GM12878 (cell line): Measurements from ENCODE around the gene BAK1. TPM values are rescaled to one million over a fixed set of nuclear protein-coding genes. Genes with fewer than 3 reads are reported as not detected.

Experiments
- ATAC-seq: fragments of 200-7000 bp; cut with Tn5 transposase; 3 replicates; pipeline ENCODE4 v1.9.1; 2020; ENCODE audit warnings: mild to moderate bottlenecking, moderate library complexity
- BruUV-seq: library from RNA; stranded (reverse); fragments of 400-500 nt; replicated peaks from 2 replicates; lab custom pipeline; 2021; lab: Mats Ljungman, UMichigan
- CTCF ChIA-PET: fragments of 300-600 bp; sonication (Branson Sonifier 250); formaldehyde crosslinking; extraction: SDS; loops from one replicate; lab custom pipeline; 2021; ENCODE audit warnings: inconsistent platforms; lab: Yijun Ruan, JAX
- POLR2A ChIA-PET: fragments of 350-600 bp; formaldehyde crosslinking; extraction: SDS; loops from one replicate; lab custom pipeline; 2021; ENCODE audit warnings: inconsistent platforms; lab: Charles Lee
- RAD21 ChIA-PET: fragments of 300-600 bp; sonication (Branson Sonifier 250); formaldehyde crosslinking; loops from one replicate; lab custom pipeline; 2023; ENCODE audit warnings: antibody characterized with exemption; ENCODE audit not compliant: unreplicated experiment; lab: Charles Lee
- SMC1A ChIA-PET: fragments of 300-600 bp; sonication (Branson Sonifier 250); formaldehyde crosslinking; loops from one replicate; lab custom pipeline; 2023; ENCODE audit not compliant: unreplicated experiment, uncharacterized antibody; lab: Charles Lee
- DNase-seq: peaks from one replicate; pipeline ENCODE4 v3.0.0-alpha.2; 2011; ENCODE audit warnings: low read depth, low spot score
- FAIRE-seq: peaks from 3 replicates; lab custom pipeline; 2011; peaks lifted over from hg19 to GRCh38; lab: Jason Lieb, UNC
- H2AFZ ChIP-seq: 2 replicates; pipeline ENCODE4 v1.6.0; 2011; ENCODE audit warnings: low read depth, low read length, control low read depth; ENCODE audit not compliant: control insufficient read depth
- H3K27ac ChIP-seq: 2 replicates; pipeline ENCODE4 v1.5.1; 2011; ENCODE audit warnings: control low read depth; ENCODE audit not compliant: control insufficient read depth, insufficient read depth
- H3K27me3 ChIP-seq, 2 experiments: replicated peaks in 1 of 2; 2 replicates each; pipeline versions ENCODE4 v1.6.0 to v1.6.1; 2011; ENCODE audit warnings: low read length in 1 of 2; ENCODE audit not compliant: control insufficient read depth in 2 of 2, insufficient read depth in 2 of 2
- H3K36me3 ChIP-seq, 2 experiments: 2 replicates each; pipeline ENCODE4 v1.5.1; 2011; ENCODE audit warnings: low read length in 1 of 2; ENCODE audit not compliant: control insufficient read depth in 2 of 2, insufficient read depth in 2 of 2
- H3K4me1 ChIP-seq: 2 replicates; pipeline ENCODE4 v1.6.1; 2011; ENCODE audit warnings: mild to moderate bottlenecking, low read length, moderate library complexity, mixed read lengths; ENCODE audit not compliant: control insufficient read depth, insufficient read depth
- H3K4me2 ChIP-seq: 2 replicates; pipeline ENCODE4 v1.6.0; 2011; ENCODE audit warnings: control low read depth; ENCODE audit not compliant: control insufficient read depth, insufficient read depth
- H3K4me3 ChIP-seq: fragments of 200-600 bp; sonication (generic); 2 replicates; pipeline ENCODE4 v1.5.1; 2016
- H3K79me2 ChIP-seq: 2 replicates; pipeline ENCODE4 v1.6.0; 2011; ENCODE audit warnings: low read length; ENCODE audit not compliant: control insufficient read depth, insufficient read depth
- H3K9ac ChIP-seq: 2 replicates; pipeline ENCODE4 v1.8.0; 2011; ENCODE audit warnings: low read length, control low read depth, mixed read lengths; ENCODE audit not compliant: control insufficient read depth, insufficient read depth
- H3K9me3 ChIP-seq: replicated peaks from 3 replicates; pipeline ENCODE4 v1.5.1; 2011; ENCODE audit warnings: mild to moderate bottlenecking, low read length; ENCODE audit not compliant: control insufficient read depth, insufficient read depth
- H4K20me1 ChIP-seq: 2 replicates; pipeline ENCODE4 v1.6.0; 2011; ENCODE audit not compliant: control insufficient read depth, insufficient read depth
- BMI1 ChIP-seq: fragments of 450-650 bp; IDR thresholded peaks from 2 replicates; pipeline ENCODE4 v1.6.1; 2016; ENCODE audit warnings: mild to moderate bottlenecking, moderate library complexity, borderline replicate concordance
- CBX5 ChIP-seq: sonication (generic); IDR thresholded peaks from 2 replicates; pipeline ENCODE4 v1.6.1; 2016; ENCODE audit warnings: low read depth, moderate library complexity, mild to moderate bottlenecking, inconsistent platforms
- FOS ChIP-seq: IDR thresholded peaks from 3 replicates; pipeline ENCODE4 v1.6.1; 2011; ENCODE audit warnings: borderline replicate concordance; ENCODE audit not compliant: insufficient read length; ENCODE audit errors: extremely low read depth
- TCF7 ChIP-seq: IDR thresholded peaks from 2 replicates; pipeline ENCODE4 v1.6.1; 2014; ENCODE audit warnings: antibody characterized with exemption, borderline replicate concordance
- ZSCAN29 ChIP-seq: fragments of 450-650 bp; IDR thresholded peaks from 2 replicates; pipeline ENCODE4 v1.6.1; 2017; ENCODE audit warnings: mild to moderate bottlenecking, moderate library complexity
- WGBS: methylation state at CpG from one replicate; pipeline ENCODE4 v1.1.6; 2016; ENCODE audit warnings: low lambda C conversion rate; ENCODE audit not compliant: insufficient replicate concordance, insufficient coverage; ENCODE audit errors: missing lambda C conversion rate; 5-methylcytosine and 5-hydroxymethylcytosine counted together
- in situ Hi-C: fragments of 300-500 bp; cut with MboI; formaldehyde crosslinking; loops from 9 replicates; pipeline ENCODE4 v1.14.3; 2018; ENCODE audit warnings: mixed read lengths
- intact Hi-C: fragments of 100-400 bp; cut with micrococcal nuclease; formaldehyde crosslinking; loops from one replicate; pipeline ENCODE4 v1.14.2; 2022; ENCODE audit not compliant: unreplicated experiment
- polyA plus RNA-seq, 11 experiments: library from polyadenylated mRNA; depleted of rRNA in 4 of 11; unstranded in 6 of 11; stranded (reverse) in 5 of 11; fragments of >200 nt; fragmentation: Nextera tagmentation in 4 of 11; fragmentation: Illumina TruSeq in 1 of 11; extraction: Ambion mirVana in 4 of 11; extraction: Trizol in 1 of 11; gene quantifications; 1 replicate in 1 of 11; 2 replicates in 10 of 11; pipeline versions ENCODE4 v1.2.1 to v1.2.3, GENCODE V29; 2011 to 2016; ENCODE audit warnings: inconsistent platforms in 2 of 11, missing spikeins in 2 of 11, low read depth in 1 of 11
- total RNA-seq, 4 experiments: library from RNA; depleted of rRNA in 3 of 4; stranded (reverse); fragments of >200 nt in 3 of 4; fragmentation: Illumina TruSeq in 1 of 4; extraction: Trizol in 1 of 4; gene quantifications; 2 replicates each; pipeline versions ENCODE4 v1.2.1 to v1.2.3, GENCODE V29; 2013 to 2021
- TF ChIP-seq, protein P1 (sequence below): fragments of 450-650 bp; IDR thresholded peaks from 2 replicates; pipeline ENCODE4 v1.6.1; 2018; ENCODE audit warnings: borderline replicate concordance, mild to moderate bottlenecking; ENCODE audit not compliant: partially characterized antibody
- TF ChIP-seq, protein P2 (sequence below): fragments of 450-650 bp; formaldehyde crosslinking; IDR thresholded peaks from 2 replicates; pipeline ENCODE4 v1.4.0; 2020; ENCODE audit warnings: mild to moderate bottlenecking, moderate library complexity

BAK1 gene
- total and polyA plus RNA-seq, 10 of the 15 experiments (the other 5 are each of a cell fraction or from before 2014, with no cell fraction given) = 6.3 to 65.8 (median 29.6) TPM

DNA sequence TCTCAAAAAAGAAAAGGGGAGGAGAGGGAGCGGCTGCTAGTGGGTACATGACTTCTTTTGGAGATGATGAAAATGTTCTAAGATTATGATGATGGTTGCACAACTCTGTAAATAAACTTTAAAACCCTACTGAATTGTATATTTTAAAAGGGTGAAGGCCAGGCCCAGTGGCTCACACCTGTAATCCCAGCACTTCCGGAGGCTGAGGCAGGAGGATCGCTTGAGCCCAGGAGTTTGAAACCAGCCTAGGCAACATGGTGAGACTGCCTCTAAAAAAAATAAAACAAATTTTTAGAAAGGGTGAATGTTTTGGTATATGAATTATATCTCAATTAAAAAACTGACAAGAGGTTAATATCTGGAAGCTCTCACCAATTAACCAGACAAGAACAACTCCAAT, 45.4 kb downstream of the BAK1 start:
- no peak overlapping the region for H3K4me3 ChIP-seq
- RAD21 ChIA-PET = no interaction called here
- POLR2A ChIA-PET = no interaction called here
- no peaks in the 10 kb centered on the region for H3K4me1 ChIP-seq
- no peak for TF ChIP-seq BMI1
- TF ChIP-seq, protein P1, sequence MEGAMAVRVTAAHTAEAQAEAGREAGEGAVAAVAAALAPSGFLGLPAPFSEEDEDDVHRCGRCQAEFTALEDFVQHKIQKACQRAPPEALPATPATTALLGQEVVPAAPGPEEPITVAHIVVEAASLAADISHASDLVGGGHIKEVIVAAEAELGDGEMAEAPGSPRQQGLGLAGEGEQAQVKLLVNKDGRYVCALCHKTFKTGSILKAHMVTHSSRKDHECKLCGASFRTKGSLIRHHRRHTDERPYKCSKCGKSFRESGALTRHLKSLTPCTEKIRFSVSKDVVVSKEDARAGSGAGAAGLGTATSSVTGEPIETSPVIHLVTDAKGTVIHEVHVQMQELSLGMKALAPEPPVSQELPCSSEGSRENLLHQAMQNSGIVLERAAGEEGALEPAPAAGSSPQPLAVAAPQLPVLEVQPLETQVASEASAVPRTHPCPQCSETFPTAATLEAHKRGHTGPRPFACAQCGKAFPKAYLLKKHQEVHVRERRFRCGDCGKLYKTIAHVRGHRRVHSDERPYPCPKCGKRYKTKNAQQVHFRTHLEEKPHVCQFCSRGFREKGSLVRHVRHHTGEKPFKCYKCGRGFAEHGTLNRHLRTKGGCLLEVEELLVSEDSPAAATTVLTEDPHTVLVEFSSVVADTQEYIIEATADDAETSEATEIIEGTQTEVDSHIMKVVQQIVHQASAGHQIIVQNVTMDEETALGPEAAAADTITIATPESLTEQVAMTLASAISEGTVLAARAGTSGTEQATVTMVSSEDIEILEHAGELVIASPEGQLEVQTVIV = no peak
- TF ChIP-seq, protein P2, sequence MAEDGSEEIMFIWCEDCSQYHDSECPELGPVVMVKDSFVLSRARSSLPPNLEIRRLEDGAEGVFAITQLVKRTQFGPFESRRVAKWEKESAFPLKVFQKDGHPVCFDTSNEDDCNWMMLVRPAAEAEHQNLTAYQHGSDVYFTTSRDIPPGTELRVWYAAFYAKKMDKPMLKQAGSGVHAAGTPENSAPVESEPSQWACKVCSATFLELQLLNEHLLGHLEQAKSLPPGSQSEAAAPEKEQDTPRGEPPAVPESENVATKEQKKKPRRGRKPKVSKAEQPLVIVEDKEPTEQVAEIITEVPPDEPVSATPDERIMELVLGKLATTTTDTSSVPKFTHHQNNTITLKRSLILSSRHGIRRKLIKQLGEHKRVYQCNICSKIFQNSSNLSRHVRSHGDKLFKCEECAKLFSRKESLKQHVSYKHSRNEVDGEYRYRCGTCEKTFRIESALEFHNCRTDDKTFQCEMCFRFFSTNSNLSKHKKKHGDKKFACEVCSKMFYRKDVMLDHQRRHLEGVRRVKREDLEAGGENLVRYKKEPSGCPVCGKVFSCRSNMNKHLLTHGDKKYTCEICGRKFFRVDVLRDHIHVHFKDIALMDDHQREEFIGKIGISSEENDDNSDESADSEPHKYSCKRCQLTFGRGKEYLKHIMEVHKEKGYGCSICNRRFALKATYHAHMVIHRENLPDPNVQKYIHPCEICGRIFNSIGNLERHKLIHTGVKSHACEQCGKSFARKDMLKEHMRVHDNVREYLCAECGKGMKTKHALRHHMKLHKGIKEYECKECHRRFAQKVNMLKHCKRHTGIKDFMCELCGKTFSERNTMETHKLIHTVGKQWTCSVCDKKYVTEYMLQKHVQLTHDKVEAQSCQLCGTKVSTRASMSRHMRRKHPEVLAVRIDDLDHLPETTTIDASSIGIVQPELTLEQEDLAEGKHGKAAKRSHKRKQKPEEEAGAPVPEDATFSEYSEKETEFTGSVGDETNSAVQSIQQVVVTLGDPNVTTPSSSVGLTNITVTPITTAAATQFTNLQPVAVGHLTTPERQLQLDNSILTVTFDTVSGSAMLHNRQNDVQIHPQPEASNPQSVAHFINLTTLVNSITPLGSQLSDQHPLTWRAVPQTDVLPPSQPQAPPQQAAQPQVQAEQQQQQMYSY (CRISPR knock-in tag) = no peak
- no peak for TF ChIP-seq TCF7
- no peak for TF ChIP-seq CBX5
- no peak for TF ChIP-seq ZSCAN29
- no peak for TF ChIP-seq FOS
- CTCF ChIA-PET = interaction anchor here (0.6 kb wide), 1 partner anchor 945 kb away, joined by 3 read pairs; no protein-coding TSS in a partner anchor
- no TSS peak for BruUV-seq
- H3K9me3 ChIP-seq = no peaks in the 10 kb centered on the region
- no peak overlapping the region for H3K4me2 ChIP-seq
- no peak overlapping the region for H3K27ac ChIP-seq
- H2AFZ ChIP-seq = no peak overlapping the region
- in situ Hi-C loops (no loop called here), intact Hi-C loops (no loop called here)
- H3K79me2 ChIP-seq = no peaks in the 10 kb centered on the region
- SMC1A ChIA-PET = no interaction called here
- no peak overlapping the region for H3K9ac ChIP-seq
- 95% methylated on average over 3 of the region's 3 CpGs for WGBS
- no peaks in the 10 kb centered on the region for H3K27me3 ChIP-seq
- no peaks in the 10 kb centered on the region for H3K36me3 ChIP-seq
- no peaks in the 10 kb centered on the region for H4K20me1 ChIP-seq
- DNase-seq = no peak
- no peak for ATAC-seq
- FAIRE-seq = no peak
